ENCODE measurements around the gene CIBAR2. TPM values are rescaled to one million over a fixed set of nuclear protein-coding genes. Genes with fewer than 3 reads are reported as not detected.

The CIBAR2 gene
- total and polyA plus RNA-seq, 9 donors = 0.18 to 13.0 (median 1.4) TPM; not detected in 3

DNA sequence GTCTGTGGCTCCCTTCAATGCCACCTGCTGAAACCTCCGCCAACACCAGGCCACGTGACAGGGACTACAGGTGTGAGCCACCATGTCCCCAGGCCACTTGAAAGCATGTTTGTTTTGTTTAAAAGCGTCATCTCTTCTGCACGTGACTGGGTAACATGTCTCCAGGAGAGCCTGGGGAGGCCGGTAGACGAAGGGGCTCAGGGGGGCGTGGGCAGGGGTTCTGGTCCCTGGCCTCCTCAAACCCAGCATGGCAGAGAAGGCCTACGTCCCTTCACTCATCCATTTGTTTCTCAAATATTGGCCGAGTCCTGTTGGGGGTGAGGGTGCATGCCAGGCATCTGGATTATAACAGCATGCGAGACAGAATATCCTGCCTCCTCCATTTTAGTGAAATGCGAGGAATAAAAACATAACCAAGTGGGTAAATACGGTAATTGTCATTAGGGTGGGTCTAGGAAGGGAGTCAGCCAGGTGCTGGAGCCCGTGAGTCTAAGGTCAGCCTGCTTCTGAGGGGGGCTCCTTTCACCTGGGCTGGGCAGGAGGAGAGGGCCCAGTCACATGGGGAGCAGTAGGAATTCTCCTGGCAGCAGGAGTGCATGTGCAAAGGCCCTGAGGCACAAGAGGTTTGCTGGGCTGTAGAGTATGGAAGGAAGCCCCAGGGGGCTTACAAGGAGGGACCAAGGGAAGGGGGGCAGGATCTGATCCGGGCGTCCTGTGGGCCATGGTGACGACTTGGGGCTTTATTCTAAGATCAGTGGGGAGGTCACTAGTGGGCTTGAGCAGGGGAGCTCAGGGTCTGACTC is 26.8 kb upstream of the CIBAR2 start:
- H3K9me3 ChIP-seq = no peaks in the 10 kb centered on the region
- no peak overlapping the region for H3K4me3 ChIP-seq
- TF ChIP-seq, protein P1, sequence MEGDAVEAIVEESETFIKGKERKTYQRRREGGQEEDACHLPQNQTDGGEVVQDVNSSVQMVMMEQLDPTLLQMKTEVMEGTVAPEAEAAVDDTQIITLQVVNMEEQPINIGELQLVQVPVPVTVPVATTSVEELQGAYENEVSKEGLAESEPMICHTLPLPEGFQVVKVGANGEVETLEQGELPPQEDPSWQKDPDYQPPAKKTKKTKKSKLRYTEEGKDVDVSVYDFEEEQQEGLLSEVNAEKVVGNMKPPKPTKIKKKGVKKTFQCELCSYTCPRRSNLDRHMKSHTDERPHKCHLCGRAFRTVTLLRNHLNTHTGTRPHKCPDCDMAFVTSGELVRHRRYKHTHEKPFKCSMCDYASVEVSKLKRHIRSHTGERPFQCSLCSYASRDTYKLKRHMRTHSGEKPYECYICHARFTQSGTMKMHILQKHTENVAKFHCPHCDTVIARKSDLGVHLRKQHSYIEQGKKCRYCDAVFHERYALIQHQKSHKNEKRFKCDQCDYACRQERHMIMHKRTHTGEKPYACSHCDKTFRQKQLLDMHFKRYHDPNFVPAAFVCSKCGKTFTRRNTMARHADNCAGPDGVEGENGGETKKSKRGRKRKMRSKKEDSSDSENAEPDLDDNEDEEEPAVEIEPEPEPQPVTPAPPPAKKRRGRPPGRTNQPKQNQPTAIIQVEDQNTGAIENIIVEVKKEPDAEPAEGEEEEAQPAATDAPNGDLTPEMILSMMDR (IDR thresholded peaks at IDR 0.05) = no peak
- TF ChIP-seq EP300 (IDR thresholded peaks at IDR 0.05) (no peak), POLR2A (IDR thresholded peaks at IDR 0.05) (no peak)
- no peaks in the 10 kb centered on the region for H3K36me3 ChIP-seq
- no peak for DNase-seq
- H3K27me3 ChIP-seq = no peaks in the 10 kb centered on the region
- 92 to 93% (median 92%) methylated on average over 16 of the region's 16 CpGs for WGBS, 3 donors
- H3K4me1 ChIP-seq (ENCODE audit: insufficient read depth) = peaks cover 11% of the 10 kb centered on the region
- peak overlapping the region in 1 of 2 donors; percentile 85 for H3K27ac ChIP-seq
- intact Hi-C loops (cut with DNase I) = loop anchor here in 1 of 4 donors (10.0 kb wide), 1 partner anchor 96 kb away; no protein-coding TSS in a partner anchor

DNA sequence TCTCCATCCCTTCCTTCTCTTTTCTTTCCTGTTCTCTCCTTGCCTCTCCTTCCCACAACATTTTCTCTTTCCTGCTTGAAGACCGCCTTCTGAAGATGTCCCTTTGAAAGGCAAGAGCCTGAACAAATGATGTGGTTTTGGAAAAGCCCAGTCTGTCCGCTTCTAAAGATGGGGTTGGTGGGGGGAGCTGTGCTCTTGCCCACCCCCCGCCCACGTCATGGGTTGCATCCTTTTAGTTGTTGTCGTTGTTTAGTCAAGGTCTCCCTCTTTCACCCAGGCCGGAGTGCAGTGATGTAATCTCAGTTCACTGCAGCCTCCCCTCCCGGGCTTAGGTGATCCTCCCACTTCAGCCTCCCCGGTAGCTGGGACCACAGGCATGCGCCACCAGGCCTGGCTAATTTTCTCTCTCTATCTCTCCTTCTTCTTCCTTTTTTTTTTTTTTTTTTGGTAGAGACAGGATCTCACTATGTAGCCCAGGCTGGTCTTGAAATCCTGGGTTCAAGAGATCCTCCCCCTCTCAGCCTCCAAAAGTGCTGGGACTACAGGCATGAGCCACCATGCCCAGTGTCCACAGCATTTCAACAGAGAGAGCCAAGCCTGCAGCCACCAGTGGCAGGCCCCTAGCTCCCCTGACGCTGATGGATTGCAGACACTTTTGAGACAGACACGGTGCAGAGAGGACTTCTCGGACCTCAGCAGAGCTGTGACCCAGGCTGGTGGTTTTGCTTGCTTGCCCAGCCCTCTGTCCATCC is 26.0 kb upstream of the CIBAR2 start:
- Histone ChIP-seq H3K27ac (peak overlapping the region; percentile 16 to 85), H3K9me3 (no peaks in the 10 kb centered on the region), H3K4me3 (no peak overlapping the region), H3K4me1 (ENCODE audit: insufficient read depth) (peaks cover 11% of the 10 kb centered on the region), H3K36me3 (no peaks in the 10 kb centered on the region), H3K27me3 (no peaks in the 10 kb centered on the region)
- TF ChIP-seq POLR2A (IDR thresholded peaks at IDR 0.05) (no peak), EP300 (IDR thresholded peaks at IDR 0.05) (no peak)
- TF ChIP-seq, protein P1 (IDR thresholded peaks at IDR 0.05) = no peak
- intact Hi-C loops (cut with DNase I) = loop anchor here in 1 of 4 donors (10.0 kb wide), 1 partner anchor 97 kb away; no protein-coding TSS in a partner anchor
- peak in 1 of 5 donors; percentile 37 for DNase-seq
- 56 to 64% (median 59%) methylated on average over 12 of the region's 12 CpGs for WGBS, 3 donors

DNA sequence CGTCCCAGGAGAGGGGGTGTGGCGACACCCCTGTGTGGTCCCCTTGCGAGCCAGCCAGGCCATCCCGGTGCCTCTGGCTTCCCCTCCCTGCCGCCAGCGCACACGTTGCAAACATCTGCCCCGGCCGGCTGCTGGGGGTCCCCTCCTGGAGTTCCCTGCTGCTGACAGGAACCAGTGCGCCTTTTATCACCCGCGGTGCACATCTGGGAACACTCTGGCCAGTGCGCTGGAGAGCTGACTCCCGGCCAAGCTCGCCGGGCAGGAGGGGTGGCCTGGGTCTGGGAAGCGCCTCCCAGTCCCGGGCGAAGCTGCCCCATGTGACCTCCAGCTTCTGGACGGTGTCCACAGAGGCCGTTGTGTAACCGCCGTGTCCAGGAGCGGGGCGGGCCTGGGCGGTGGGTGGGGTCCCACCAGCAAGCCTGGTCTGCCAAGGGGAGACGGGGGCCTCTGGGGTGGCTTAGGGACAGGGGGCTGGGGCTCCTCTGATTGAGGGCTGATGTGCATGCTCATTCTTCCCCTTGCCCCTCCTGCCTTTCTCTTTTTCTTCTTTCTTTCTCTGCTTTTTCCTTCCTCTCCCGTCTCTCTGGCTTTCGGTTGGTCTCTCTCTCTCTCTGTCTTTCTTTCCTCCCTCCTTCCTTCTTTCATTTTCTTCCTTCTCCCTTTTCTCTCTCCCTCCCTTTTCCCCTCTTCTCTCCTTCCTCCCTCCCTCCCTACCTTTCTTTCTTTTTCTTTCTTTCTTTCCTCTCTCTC is 25.2 kb upstream of the CIBAR2 start:
- no peaks in the 10 kb centered on the region for H3K36me3 ChIP-seq
- peaks cover 11% of the 10 kb centered on the region for H3K4me1 ChIP-seq (ENCODE audit: insufficient read depth)
- TF ChIP-seq POLR2A (IDR thresholded peaks at IDR 0.05) = no peak
- TF ChIP-seq EP300 (IDR thresholded peaks at IDR 0.05) = peak; percentile 56
- TF ChIP-seq, protein P1 (IDR thresholded peaks at IDR 0.05) = no peak
- H3K27me3 ChIP-seq = no peaks in the 10 kb centered on the region
- H3K9me3 ChIP-seq = no peaks in the 10 kb centered on the region
- DNase-seq = peak; percentile 97 to 98 (median 97)
- peak overlapping the region; percentile 28 for H3K4me3 ChIP-seq
- H3K27ac ChIP-seq = peak overlapping the region; percentile 16 to 85
- WGBS, 3 donors = 0 to 1% (median 1%) methylated on average over 27 to 29 of the region's 29 CpGs
- intact Hi-C loops (cut with DNase I) = loop anchor here in 1 of 4 donors (10.0 kb wide), 1 partner anchor 97 kb away; no protein-coding TSS in a partner anchor

Measured in ovary (tissue), 9 donors.